HG02884 (cell line): Measurements from ENCODE around the gene GBP5.

Source experiments
- ATAC-seq: cut with Tn5 transposase; IDR thresholded peaks from one replicate; pipeline ENCODE4 v1.9.1; 2021; ENCODE audit warnings: mild to moderate bottlenecking, moderate library complexity; ENCODE audit not compliant: unreplicated experiment

Gene GBP5

GRCh38 chr1:89272269-89273041 lies at the start of gene GBP5:
GBP5 (minus strand) TSS chr1:89272860; CDS start chr1:89269555, 3,305 bp downstream.
- ATAC-seq: peak; percentile 61

DNA sequence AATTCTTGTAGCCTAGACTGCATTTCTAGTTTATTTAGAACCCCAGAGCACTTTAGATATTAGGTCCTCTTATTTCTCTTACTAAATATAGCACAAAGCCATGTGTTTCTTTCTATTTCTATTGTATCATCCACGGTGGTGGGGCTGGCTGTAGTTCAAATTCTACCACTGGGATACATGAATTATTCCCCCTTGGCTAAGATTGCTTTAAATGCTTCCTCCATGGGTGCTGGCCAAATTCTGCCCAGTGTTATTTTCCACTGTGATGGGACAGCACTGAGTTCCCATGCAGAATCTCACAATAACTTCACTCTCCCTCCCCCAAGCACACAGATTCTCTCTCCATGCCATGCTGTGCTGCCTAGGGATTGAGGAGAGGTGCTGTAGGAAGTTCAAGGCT lies 49.7 kb upstream of the GBP5 start:
- ATAC-seq: no peak

GRCh38 chr1:89312572-89312971 lies 39.9 kb upstream of the GBP5 start:
- no peak for ATAC-seq

DNA sequence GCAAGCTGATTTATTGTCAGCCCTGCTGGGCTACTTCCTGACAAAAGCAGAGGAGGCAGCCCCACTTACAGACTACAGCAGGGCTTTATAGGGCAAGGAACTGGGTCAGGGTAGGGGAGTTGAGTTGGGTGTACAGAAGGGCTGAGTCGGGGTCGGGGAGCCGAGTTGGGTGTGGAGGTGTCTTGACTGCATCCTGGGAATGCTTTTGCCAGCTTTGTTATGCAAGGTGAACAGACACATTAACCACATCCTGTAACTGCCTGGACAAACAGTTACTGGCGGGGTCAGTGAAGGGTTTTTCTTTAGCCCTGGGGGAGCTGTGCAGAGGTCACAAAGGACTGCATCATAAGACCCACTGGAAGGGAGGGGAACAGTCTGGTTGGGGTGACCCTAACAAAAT lies 39.1 kb upstream of the GBP5 start:
- ATAC-seq: no peak

DNA sequence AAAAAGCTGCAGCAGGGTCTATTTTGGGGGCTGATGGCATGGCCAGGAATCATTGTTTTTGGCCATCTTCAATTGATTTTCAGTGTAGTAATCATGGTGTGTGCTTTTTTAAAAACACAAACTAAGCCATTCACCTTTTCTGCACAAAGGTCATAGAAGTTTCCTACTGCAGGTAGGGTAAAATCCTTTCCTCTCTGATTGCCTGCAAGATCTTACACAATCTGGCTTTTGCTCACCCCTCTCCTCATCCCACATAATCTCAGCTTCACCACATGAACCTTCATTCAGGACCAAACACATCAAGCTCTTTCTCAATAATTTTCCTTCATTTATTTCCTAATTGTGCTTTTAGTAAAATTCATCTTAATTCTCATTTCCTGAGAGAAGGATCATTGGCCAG lies 38.3 kb upstream of the GBP5 start:
- no peak for ATAC-seq

DNA sequence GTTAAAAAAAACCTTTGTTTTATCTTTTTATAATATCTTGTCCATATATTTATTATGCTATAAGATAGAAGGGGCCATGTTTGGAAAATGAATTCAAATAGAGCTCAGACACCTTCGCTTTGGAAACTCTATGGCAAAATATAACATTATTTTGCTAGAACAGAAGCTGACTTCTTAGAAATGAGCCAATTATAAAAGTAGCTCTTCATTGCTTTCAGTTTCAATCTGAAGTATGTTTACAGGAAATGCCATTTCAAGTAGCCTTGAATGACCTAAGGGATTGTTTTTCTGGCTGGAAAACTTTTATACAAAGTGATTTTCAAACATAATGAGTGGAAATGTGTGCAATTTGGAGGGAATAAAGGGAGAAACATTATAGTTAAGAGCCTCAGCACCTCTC lies 37.8 kb upstream of the GBP5 start:
- peak; percentile 66 for ATAC-seq

- no peak for ATAC-seq
Observed at GRCh38 chr1:89309828-89310227, 37.2 kb upstream of the GBP5 start.

DNA sequence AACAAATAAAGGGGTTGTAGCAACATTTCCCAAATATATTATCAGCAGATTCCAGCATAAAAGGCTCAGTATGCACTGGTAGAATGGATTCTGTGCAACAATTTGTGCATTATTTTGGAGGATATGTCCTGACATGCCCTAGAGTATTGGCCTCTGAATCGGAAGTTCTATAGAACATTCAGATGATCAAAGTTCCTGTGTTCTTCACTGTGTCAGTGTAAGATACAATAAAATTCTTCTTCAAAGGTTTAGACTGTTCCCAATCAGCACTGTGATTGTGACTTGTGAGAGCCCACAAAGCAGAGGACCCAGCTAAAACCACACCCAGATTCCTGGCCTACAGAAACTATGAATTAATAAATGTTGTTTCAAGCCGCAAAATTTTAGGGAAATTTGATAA lies 33.6 kb upstream of the GBP5 start:
- ATAC-seq: no peak

DNA sequence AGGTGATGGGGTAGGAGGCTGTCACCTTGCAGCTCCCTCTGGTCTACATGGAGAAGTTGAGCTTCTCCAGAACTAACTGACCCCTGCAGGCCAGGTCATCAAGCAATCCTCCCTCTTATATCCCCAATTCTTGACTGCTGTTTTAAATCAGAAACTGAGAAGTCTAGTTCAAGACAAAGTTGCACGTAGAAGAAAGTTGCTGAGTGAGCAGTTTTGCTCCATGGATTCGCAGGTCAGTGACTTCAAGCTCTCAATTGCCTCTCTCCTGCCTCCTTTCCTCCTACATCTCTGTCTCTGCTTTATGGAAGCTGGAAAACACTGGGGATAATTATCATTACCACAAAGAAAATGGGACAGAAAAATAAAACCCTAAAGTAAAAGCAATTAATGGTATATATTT lies 32.8 kb upstream of the GBP5 start:
- no peak for ATAC-seq

DNA sequence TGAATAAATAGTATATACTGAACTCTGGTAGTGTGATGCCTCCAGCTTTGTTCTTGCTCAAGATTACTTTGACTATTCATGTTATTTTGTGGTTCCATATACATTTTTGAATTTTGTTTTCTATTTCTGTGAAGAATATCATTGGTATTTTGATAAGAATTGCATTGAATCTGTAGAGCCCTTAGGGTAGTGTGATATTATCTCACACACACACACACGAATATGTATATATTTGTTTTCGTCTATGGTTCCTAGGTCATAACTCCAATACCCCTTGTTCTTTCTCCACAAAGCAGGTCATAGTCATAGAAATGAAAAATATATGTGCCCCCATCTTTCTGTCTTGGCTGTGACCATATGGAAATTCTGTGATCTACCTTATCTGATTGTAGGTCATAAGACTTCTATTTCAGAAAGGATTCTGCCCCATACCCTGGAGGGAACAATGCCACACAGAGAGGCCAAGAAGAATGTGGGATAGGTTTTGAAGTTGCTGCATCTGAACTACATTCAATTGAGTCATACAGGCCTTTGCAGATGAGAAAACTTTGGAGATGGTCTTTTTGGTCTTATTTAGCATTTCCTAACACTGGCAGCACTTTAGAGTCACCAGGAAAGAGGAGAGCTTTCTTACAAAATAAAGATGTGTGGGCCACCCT lies 32.0 kb upstream of the GBP5 start:
- ATAC-seq: no peak

DNA sequence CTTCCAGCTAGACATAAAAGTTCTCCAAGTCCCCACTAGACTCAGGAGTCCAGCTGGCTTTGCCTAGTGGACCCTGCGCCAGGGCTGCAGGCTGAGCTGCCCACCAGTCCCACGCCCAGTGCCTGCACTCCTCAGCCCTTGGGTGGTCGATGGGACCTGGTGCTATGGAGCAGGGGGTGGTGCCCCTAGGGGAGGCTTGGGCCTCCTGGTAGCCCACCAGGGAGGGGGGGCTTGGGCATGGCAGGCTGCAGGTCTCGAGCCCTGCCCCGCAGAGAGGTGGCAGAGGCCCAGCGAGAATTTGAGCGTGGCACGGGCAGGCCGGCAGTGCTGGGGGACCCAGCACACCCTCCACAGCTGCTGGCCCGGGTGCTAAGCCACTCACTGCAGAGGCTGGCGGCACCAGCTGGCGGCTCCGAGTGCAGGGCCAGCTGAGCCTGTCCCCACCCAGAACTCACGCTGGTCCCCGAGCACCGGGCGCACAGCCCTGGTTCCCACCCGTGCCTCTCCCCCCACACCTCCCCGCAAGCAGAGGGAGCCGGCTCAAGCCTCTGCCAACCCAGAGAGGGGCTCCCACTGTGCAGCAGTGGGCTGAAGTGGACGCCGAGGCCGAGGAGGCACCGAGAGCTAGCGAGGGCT lies 30.2 kb upstream of the GBP5 start:
- ATAC-seq: no peak

GRCh38 chr1:89299739-89300463 lies 27.2 kb upstream of the GBP5 start:
- peak; percentile 76 for ATAC-seq

GRCh38 chr1:89298461-89298860 lies 25.8 kb upstream of the GBP5 start:
- no peak for ATAC-seq

DNA sequence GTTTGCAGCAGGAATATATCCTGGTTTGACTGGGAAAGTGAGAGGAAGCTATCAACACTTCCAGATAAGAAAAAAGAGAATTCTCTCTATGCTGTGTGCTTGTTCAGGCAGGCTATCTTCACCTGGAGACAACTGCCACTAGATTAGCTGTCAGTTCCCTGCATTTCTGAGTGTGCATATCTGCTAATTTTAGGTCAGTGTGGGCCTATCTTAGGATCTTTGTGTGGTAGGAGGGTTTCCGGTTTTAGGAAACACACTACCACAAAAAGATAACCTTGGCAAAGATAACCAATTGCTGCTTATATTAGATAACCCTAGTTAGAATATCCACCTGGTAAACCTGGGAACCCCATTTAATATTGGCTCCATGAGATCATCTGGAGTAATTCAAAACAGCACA lies 22.5 kb upstream of the GBP5 start:
- no peak for ATAC-seq

DNA sequence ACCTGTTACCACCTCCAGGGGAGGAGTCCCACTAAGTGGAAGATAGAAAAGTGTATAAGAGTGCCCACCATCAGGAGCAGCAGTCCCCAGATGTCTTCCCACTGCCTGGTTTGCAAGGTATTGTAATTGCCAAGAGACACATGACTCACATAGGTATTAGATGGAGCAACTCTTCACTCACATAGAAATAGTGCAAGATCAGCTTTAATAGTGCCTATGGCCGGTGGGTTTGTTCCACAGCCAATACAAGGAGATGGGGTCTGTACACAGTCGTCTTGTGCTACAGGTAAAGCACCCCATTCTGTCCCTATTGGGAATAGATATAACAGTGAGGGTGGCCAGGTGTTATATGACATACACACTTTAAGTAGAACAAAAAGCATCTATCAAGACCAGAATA lies 18.6 kb upstream of the GBP5 start:
- no peak for ATAC-seq

- no peak for ATAC-seq
Observed at GRCh38 chr1:89288051-89288340, 15.3 kb upstream of the GBP5 start.

GRCh38 chr1:89287181-89288050 lies 14.8 kb upstream of the GBP5 start:
- peak; percentile 18 for ATAC-seq

DNA sequence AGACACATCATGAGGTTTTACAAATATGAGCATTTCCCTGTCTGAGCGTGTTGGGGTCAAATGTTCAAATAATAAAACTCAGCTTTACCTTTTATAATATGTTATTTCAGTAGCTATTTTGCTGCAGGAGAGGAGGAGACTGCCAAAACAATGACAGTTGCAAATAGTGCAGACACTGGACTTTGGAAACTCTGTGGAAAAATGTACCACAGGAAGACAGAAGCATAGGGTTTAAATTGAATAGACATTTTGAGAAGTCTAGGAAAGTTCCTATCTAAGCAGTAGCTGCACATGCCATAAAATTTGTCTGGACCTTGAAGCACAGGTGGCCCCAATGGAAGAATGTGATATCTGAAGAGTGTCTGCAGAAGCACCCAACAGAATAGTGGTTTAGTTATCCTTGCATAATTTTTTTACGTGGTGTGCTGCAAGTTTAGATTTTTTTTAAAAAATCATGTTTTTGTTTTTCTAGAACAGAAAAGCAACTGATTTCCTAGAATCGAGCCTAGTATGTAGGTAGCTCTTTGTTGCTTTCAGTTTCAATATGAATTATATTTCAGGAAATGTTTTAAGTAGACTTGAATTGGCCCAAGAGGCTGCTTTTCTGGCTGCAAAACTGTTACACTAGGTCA lies 14.0 kb upstream of the GBP5 start:
- peak; percentile 97 for ATAC-seq

- no peak for ATAC-seq
Observed at GRCh38 chr1:89285745-89286380, 13.2 kb upstream of the GBP5 start.
